KMS-11 (cell line): ENCODE data around the gene COL8A1.
"Not testable (repeated sequence)": the region's sequence is repeated elsewhere in the genome, so short reads cannot be mapped to it uniquely, and the experiment has no call there.

Experiments
- H2AFZ ChIP-seq: fragments of 200-600 bp; sonication (generic); 2 replicates; pipeline ENCODE4 v1.6.1; 2016; ENCODE audit warnings: antibody characterized with exemption, mixed run types, low read depth
- H3K27ac ChIP-seq: fragments of 200-600 bp; sonication (generic); 2 replicates; pipeline ENCODE4 v1.6.1; 2016; ENCODE audit warnings: mild to moderate bottlenecking, mixed run types
- H3K27me3 ChIP-seq: fragments of 200-600 bp; sonication (generic); 2 replicates; pipeline ENCODE4 v1.6.1; 2017; ENCODE audit warnings: mild to moderate bottlenecking, low read depth, mixed run types, moderate library complexity; ENCODE audit not compliant: insufficient read depth
- H3K36me3 ChIP-seq: fragments of 200-600 bp; sonication (generic); 2 replicates; pipeline ENCODE4 v1.6.1; 2017; ENCODE audit warnings: mild to moderate bottlenecking, mixed run types; ENCODE audit not compliant: insufficient read depth
- H3K4me1 ChIP-seq: fragments of 200-600 bp; sonication (generic); 2 replicates; pipeline ENCODE4 v1.6.1; 2016; ENCODE audit warnings: mild to moderate bottlenecking, low read depth, mixed run types; ENCODE audit not compliant: poor library complexity, severe bottlenecking
- H3K4me2 ChIP-seq: fragments of 200-600 bp; sonication (generic); 2 replicates; pipeline ENCODE4 v1.7.0; 2016; ENCODE audit warnings: mild to moderate bottlenecking, mixed run types
- H3K4me3 ChIP-seq: fragments of 200-600 bp; sonication (generic); IDR thresholded peaks from 2 replicates; pipeline ENCODE4 v1.6.1; 2017; ENCODE audit warnings: low read depth, low read length, mixed read lengths; ENCODE audit not compliant: insufficient read depth
- H3K79me2 ChIP-seq: fragments of 200-600 bp; sonication (generic); 2 replicates; pipeline ENCODE4 v1.6.1; 2016; ENCODE audit warnings: low read depth, mixed run types; ENCODE audit not compliant: insufficient read depth
- H3K9ac ChIP-seq: fragments of 200-600 bp; sonication (generic); 2 replicates; pipeline ENCODE4 v1.6.1; 2016; ENCODE audit warnings: mild to moderate bottlenecking, mixed run types
- H4K20me1 ChIP-seq: fragments of 200-600 bp; sonication (generic); 2 replicates; pipeline ENCODE4 v1.6.1; 2016; ENCODE audit warnings: mild to moderate bottlenecking, mixed run types; ENCODE audit not compliant: insufficient read depth
- TF ChIP-seq, protein P1 (sequence below): fragments of 200-600 bp; sonication (generic); conservative IDR thresholded peaks from 2 replicates; pipeline ENCODE4 v1.6.1; 2017; ENCODE audit warnings: low read depth, mild to moderate bottlenecking, antibody characterized with exemption, low read length, moderate library complexity, mixed read lengths

Gene COL8A1

DNA sequence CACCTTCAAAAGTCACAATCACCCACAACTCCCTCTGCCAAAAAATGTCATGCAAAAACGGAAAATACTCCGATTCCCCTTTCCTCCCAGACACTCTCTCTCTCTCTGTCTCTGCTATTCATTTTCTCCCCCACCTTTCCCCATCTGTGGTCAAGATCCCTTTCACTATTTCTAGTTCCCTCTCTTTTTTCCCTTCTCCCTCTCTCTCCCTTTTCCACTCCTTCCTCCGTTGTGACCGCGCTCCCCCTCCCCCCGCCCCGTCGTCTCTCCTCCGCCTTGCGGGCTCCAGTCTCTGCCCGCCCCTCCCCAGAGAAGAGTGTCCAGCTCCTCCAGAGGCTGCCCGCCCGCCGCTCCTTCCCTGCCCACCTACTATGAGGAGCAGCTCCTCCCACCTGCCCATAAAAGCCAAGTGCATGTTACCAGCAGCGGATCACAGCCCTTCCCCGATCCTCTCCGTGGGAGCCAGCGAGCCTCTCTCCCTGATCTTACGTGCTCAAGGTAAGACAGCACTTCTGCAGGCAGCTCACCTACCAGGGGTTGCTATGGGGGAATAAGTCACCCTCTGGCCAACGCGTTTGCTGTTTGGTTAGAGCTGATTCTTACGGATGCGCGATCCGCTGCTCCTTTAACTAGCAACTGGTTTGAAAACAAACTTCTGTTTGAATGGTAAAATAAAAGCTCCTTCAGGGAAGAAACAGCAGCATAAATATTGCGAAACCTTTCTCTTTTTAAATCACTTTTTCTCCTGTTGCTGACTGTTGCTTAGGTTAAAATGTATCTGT is at the start of gene COL8A1:
Gene COL8A1, plus strand, starts transcription at position 428 of the 782 bp plus-strand sequence. CDS start 152,089 bp downstream, outside the sequence.
- no peak within 1 kb of the TSS for H3K4me3 ChIP-seq
- no peak within 1 kb of the TSS for H3K27ac ChIP-seq
- no peaks in the 10 kb centered on the region for H3K27me3 ChIP-seq
- TF ChIP-seq, protein P1, sequence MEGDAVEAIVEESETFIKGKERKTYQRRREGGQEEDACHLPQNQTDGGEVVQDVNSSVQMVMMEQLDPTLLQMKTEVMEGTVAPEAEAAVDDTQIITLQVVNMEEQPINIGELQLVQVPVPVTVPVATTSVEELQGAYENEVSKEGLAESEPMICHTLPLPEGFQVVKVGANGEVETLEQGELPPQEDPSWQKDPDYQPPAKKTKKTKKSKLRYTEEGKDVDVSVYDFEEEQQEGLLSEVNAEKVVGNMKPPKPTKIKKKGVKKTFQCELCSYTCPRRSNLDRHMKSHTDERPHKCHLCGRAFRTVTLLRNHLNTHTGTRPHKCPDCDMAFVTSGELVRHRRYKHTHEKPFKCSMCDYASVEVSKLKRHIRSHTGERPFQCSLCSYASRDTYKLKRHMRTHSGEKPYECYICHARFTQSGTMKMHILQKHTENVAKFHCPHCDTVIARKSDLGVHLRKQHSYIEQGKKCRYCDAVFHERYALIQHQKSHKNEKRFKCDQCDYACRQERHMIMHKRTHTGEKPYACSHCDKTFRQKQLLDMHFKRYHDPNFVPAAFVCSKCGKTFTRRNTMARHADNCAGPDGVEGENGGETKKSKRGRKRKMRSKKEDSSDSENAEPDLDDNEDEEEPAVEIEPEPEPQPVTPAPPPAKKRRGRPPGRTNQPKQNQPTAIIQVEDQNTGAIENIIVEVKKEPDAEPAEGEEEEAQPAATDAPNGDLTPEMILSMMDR: no peak
- no peaks in the 10 kb centered on the region for H3K36me3 ChIP-seq
- H3K79me2 ChIP-seq: no peaks in the 10 kb centered on the region
- no peak within 1 kb of the TSS for H2AFZ ChIP-seq
- no peak within 1 kb of the TSS for H3K4me2 ChIP-seq
- no peaks in the 10 kb centered on the region for H4K20me1 ChIP-seq
- peaks cover 8% of the 10 kb centered on the region for H3K4me1 ChIP-seq
- H3K9ac ChIP-seq: no peak within 1 kb of the TSS

DNA sequence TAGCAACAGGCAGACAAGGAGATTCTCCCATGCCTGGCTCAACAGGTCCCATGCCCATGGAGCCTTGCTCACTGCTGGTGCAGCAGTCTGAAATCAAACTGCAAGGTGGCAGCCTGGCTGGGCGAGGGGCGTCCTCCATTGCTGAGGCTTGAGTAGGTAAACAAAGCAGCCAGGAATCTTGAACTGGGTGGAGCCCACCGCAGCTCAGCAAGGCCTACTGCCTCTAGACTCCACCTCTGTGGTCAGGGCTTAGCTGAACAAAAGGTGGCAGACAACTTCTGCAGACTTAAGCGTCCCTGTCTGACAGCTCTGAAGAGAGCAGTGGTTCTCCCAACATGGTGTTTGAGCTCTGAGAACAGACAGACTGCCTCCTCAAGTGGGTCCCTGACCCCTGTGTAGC is 49.2 kb upstream of the COL8A1 start:
- not testable (repeated sequence) for H3K79me2 ChIP-seq, H3K27me3 ChIP-seq, H3K9ac ChIP-seq, H4K20me1 ChIP-seq, H3K4me3 ChIP-seq, H3K36me3 ChIP-seq
- H3K4me2 ChIP-seq: peak overlapping the region; percentile 34; the same call in 1 of the 2 replicates
- peak overlapping the region; percentile 39; the same call in 1 of the 2 replicates for H2AFZ ChIP-seq
- peak overlapping the region; percentile 36 for H3K27ac ChIP-seq
- peaks cover 18% of the 10 kb centered on the region for H3K4me1 ChIP-seq

DNA sequence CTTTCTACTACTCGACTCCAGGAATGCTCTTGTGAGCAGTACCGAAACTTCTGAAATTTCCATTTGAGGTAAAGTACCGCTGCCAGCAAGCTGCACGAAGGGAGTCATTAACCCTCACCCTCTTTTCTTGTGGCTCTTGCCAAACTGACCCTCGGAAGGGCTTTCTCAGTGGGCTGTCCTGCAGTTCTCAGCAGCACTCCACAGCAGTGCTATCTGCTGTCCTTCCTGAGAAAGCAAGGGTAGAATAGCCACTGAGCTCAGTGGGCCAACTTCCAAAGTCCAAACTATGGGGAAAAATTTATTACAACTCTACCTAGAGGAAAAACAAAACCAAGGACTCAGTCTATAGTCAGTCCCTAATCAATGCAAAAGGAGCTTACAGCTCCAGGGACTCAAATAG is 38.5 kb upstream of the COL8A1 start:
- Histone ChIP-seq H3K4me3 (no peak overlapping the region), H3K79me2 (no peaks in the 10 kb centered on the region), H3K4me2 (peak overlapping the region; percentile 23; the same call in 1 of the 2 replicates), H3K9ac (no peak overlapping the region), H2AFZ (peak overlapping the region; percentile 23; the same call in 1 of the 2 replicates), H3K27me3 (no peaks in the 10 kb centered on the region), H4K20me1 (no peaks in the 10 kb centered on the region), H3K4me1 (peaks cover 14% of the 10 kb centered on the region), H3K27ac (peak overlapping the region; percentile 11; the same call in 1 of the 2 replicates), H3K36me3 (no peaks in the 10 kb centered on the region)
- TF ChIP-seq, protein P1: no peak

DNA sequence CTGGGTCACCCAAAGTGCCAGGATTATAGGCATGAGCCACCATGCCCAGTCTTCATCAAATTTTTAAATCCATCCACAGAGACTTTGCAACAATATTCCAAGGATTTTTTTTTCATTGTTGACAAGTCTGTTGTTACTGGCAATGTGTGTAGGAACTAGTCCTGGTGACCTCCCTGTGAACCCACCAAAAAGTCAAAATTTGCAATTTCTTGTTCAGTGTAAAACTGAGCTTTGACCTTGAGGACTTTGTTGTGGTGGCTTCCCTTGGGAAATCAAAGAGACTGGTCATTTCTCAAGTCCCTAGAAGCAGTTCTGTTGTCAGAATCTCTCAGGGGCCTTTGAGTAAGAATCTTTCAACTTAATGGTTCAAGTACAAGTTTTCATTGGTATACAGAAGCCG is 36.9 kb upstream of the COL8A1 start:
- H3K79me2 ChIP-seq: no peaks in the 10 kb centered on the region

More for the DNA sequence above, 36.9 kb upstream of the COL8A1 start:
- no peaks in the 10 kb centered on the region for H4K20me1 ChIP-seq
- H3K27ac ChIP-seq: no peak overlapping the region
- H3K36me3 ChIP-seq: no peaks in the 10 kb centered on the region
- H3K9ac ChIP-seq: no peak overlapping the region
- H3K4me1 ChIP-seq: peaks cover 18% of the 10 kb centered on the region
- TF ChIP-seq, protein P1: no peak
- H3K27me3 ChIP-seq: no peaks in the 10 kb centered on the region
- no peak overlapping the region for H3K4me2 ChIP-seq
- H2AFZ ChIP-seq: no peak overlapping the region
- no peak overlapping the region for H3K4me3 ChIP-seq
